BE2C (cell line): ENCODE measurements around the gene PRR35.

Experiments
- DNase-seq: peaks from one replicate; pipeline ENCODE4 v3.0.0-alpha.2; 2020
- H3K27me3 ChIP-seq: fragments of 250-450 bp; sonication (Bioruptor Pico); 2 replicates; pipeline ENCODE4 v1.5.1; 2020; ENCODE audit warnings: mild to moderate bottlenecking
- H3K36me3 ChIP-seq: fragments of 250-450 bp; sonication (Bioruptor Pico); 2 replicates; pipeline ENCODE4 v1.5.1; 2020; ENCODE audit warnings: mild to moderate bottlenecking
- H3K4me1 ChIP-seq: fragments of 250-450 bp; sonication (Bioruptor Pico); 2 replicates; pipeline ENCODE4 v1.5.1; 2020
- H3K4me3 ChIP-seq: 2 replicates; pipeline ENCODE4 v1.5.1; 2011; ENCODE audit warnings: low read depth, low read length
- H3K9me3 ChIP-seq: fragments of 250-450 bp; sonication (Bioruptor Pico); 2 replicates; pipeline ENCODE4 v1.5.1; 2020
- CTCF ChIP-seq: IDR thresholded peaks from 2 replicates; pipeline ENCODE4 v1.5.1; 2012; ENCODE audit warnings: mild to moderate bottlenecking, low read depth, low read length

Gene PRR35

GRCh38 chr16:536746-537145 is 23.4 kb upstream of the PRR35 start:
- Histone ChIP-seq H3K9me3 (no peaks in the 10 kb centered on the region), H3K4me3 (no peak overlapping the region), H3K27me3 (no peaks in the 10 kb centered on the region), H3K36me3 (peaks cover 62% of the 10 kb centered on the region), H3K4me1 (no peaks in the 10 kb centered on the region)
- no peak for TF ChIP-seq CTCF
- no peak for DNase-seq

DNA sequence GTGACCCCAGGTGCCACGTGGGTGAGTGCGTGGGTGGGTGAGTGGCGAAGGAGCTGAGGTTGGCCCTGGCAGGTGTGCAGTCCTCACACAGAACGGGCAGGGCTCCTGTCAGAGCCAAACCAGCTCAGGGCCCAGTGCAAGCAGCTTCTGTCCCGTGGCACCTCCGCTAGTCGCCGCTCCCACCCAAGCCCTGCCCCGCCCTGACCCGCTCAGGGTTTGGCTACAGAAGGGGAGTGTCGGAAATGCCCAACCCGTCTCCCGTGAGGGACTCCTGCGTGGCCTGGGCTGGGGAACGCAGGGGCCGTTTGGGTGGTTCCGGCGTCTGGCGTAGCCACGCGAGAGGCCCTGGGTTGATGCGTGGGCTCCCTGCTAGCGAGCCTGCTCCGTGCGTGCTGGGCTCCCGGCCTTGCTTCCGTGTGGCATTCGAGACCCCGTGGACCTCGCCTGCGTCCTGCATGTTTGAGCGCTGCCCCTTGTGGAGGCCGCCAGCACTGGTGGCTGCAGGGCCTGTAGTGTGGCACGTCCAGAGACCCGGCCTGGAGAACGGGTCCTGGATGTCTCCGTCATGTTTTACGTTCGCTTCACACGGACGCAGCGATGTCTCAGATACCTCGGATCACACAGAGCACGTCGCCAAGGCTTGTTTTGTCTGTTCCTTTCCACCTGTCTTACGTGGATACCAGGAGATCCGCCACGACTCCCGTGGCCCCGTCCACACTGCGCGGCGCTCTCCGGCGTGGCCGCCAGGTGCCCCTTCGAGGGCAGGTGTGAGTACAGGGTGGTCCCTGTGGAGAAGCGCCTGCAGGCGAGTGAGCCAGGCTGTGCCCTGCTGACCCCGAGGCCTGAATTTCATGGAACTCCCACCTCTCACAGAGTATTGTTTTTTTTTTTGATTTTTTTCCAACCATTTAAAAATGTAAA is 22.5 kb upstream of the PRR35 start:
- Histone ChIP-seq H3K27me3 (no peaks in the 10 kb centered on the region), H3K4me3 (no peak overlapping the region), H3K4me1 (no peaks in the 10 kb centered on the region), H3K9me3 (no peaks in the 10 kb centered on the region), H3K36me3 (peaks cover 62% of the 10 kb centered on the region)
- no peak for DNase-seq
- 0 out of 2 replicates have a peak, but pooled peaks have one; percentile 3 for TF ChIP-seq CTCF

GRCh38 chr16:539901-540530 is 20.2 kb upstream of the PRR35 start:
- no peaks in the 10 kb centered on the region; the same call in 1 of the 2 replicates for H3K9me3 ChIP-seq
- TF ChIP-seq CTCF: no peak
- H3K4me3 ChIP-seq: no peak overlapping the region
- no peak for DNase-seq
- no peaks in the 10 kb centered on the region for H3K27me3 ChIP-seq
- H3K4me1 ChIP-seq: peaks cover 9% of the 10 kb centered on the region
- peaks cover 50% of the 10 kb centered on the region for H3K36me3 ChIP-seq

DNA sequence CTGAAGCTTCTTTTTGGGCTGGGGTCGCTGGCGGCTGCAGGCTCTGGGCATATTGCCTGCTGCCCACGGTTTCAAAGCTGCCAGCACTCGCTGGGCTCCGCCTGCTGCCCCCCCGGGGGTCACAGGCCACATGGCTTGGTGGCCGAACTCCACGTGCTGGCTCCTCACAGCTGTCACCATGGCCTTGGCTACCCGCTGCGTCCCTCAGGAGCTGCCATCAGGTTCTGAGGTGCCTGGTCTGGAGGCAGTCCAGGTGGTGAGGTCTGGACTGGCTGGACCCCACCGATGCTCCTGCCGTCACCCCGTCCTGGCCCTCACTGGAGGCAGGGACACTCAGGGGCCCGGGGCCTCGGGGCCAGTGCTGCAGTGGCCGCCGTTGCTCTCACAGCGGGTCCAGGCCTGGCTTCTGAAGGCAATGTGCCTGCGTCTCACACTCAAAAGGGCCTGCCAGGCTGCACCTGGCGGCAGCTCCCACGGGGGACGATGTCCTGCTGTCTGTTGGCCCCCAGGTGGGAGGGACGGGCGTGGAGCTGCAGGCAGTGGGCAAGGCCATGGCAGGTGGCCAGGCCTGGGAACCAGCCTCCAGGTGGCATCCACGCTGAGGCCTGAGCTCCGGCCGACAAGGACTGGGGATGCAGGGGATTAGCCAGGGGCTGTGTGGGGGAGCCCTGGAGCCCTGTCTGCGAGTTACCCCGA is 19.4 kb upstream of the PRR35 start:
- peaks cover 42% of the 10 kb centered on the region for H3K36me3 ChIP-seq
- no peak for DNase-seq
- no peaks in the 10 kb centered on the region; the same call in 1 of the 2 replicates for H3K9me3 ChIP-seq
- H3K27me3 ChIP-seq: no peaks in the 10 kb centered on the region
- no peak overlapping the region for H3K4me3 ChIP-seq
- TF ChIP-seq CTCF: no peak
- peaks cover 9% of the 10 kb centered on the region for H3K4me1 ChIP-seq

DNA sequence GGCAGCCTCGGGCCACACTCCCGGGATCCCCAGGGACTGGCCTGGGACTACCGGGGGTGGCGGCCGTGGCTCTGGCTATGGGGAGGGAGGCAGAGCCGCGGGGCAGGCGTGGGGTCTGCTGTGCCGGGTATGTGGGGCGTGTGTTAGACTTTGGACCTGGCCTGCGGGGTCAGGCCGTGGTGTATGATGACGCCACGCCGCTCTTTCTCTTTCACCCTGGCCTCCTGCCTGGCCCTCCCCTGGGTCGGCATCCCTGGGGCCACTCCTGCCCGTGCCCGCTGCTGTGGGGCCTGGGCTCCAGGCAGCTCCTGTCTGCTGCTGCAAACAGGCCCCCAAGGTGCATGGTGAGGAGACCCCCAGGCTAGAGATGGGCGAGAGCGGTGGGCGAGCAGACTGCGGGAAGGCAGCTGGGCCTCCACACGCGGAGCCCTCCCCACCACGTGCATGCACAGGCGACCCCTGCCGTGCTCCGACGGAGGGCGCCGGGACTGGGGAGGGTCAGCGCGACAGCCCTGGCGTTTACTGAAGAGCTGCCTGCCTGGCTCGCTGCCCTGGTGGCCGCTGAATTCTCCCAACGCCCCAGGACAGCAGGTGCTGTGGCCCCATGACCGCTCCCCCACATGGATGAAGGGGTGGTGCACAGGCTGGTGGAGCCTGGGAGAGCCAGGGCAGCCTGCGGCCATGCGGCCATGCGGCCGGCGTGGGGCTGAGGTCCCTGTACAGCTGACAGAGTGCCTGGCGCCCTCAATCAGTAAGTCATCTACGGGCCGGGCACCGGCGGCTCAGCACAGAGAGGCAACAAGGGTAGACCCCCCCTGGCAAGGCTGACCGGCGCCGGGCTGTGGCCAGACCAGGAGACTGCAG is 16.7 kb upstream of the PRR35 start:
- Histone ChIP-seq H3K4me3 (peak overlapping the region; percentile 24), H3K9me3 (no peaks in the 10 kb centered on the region; the same call in 1 of the 2 replicates), H3K27me3 (no peaks in the 10 kb centered on the region), H3K4me1 (peaks cover 17% of the 10 kb centered on the region), H3K36me3 (peaks cover 34% of the 10 kb centered on the region)
- TF ChIP-seq CTCF: no peak
- DNase-seq: peak; percentile 70
